Chondrocyte (in vitro differentiated cells): Measurements from ENCODE around the gene TRIM62. TPM values are rescaled to one million over a fixed set of nuclear protein-coding genes. Genes with fewer than 3 reads are reported as not detected.
A peak's percentile ranks its signal among the peaks of the same experiment; 100 is the strongest.

ENCODE experiments used
- DNase-seq: peaks from one replicate; pipeline ENCODE4 v3.0.0; 2021; ENCODE audit warnings: mixed read lengths, low spot score
- H3K27ac Mint-ChIP-seq: one replicate; pipeline ENCODE4 v1.8.0; 2021; ENCODE audit warnings: mild to moderate bottlenecking, moderate library complexity, mixed read lengths; ENCODE audit not compliant: unreplicated experiment
- H3K27me3 Mint-ChIP-seq: 2 replicates; pipeline ENCODE4 v1.8.0; 2021; ENCODE audit warnings: low read depth, mixed read lengths
- H3K36me3 Mint-ChIP-seq: 2 replicates; pipeline ENCODE4 v1.8.0; 2021; ENCODE audit warnings: low read depth, mixed read lengths
- H3K4me1 Mint-ChIP-seq: 2 replicates; pipeline ENCODE4 v1.8.0; 2021; ENCODE audit warnings: low read depth, mild to moderate bottlenecking, mixed read lengths
- H3K4me3 Mint-ChIP-seq: one replicate; pipeline ENCODE4 v1.8.0; 2021; ENCODE audit warnings: mild to moderate bottlenecking, moderate library complexity, mixed read lengths; ENCODE audit not compliant: unreplicated experiment
- H3K9me3 Mint-ChIP-seq: 2 replicates; pipeline ENCODE4 v1.8.0; 2021; ENCODE audit warnings: low read depth, mixed read lengths
- CTCF ChIP-seq: fragments of 200-600 bp; sonication (generic); IDR thresholded peaks from 2 replicates; pipeline ENCODE4 v1.5.0; 2021; ENCODE audit warnings: antibody characterized with exemption, mild to moderate bottlenecking, moderate library complexity
- total RNA-seq: library from RNA; stranded (reverse); gene quantifications from 3 replicates; pipeline ENCODE4 v1.2.1, GENCODE V29; 2021

The TRIM62 gene
- total RNA-seq, 1 donor from 2014 or later, result 17.3 TPM

DNA sequence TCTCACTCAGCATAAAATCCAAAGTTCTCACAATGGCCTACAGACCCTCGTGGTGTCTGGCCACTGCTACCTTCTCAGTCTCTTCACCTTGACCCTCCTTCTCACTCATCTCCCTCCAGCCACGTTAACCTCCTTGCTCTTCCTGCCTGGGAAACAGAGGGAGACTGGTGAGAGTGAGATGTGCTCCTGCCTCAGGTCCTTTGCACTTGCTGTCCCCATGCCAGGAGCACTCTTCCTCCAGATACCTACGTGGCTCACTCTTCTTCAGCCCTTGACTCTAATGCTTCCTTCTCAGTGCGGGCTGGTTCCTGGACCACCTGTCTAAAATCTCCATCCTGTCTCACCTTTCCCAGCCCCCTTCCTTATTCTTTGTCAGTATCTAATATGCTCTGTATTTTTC lies 24.7 kb downstream of the TRIM62 start:
- no peaks in the 10 kb centered on the region for H3K9me3 Mint-ChIP-seq
- no peaks in the 10 kb centered on the region for H3K27me3 Mint-ChIP-seq
- DNase-seq, result no peak
- no peak overlapping the region for H3K4me3 Mint-ChIP-seq
- peaks cover 65% of the 10 kb centered on the region for H3K4me1 Mint-ChIP-seq
- peaks cover 27% of the 10 kb centered on the region for H3K36me3 Mint-ChIP-seq
- no peak for TF ChIP-seq CTCF
- no peak overlapping the region for H3K27ac Mint-ChIP-seq

DNA sequence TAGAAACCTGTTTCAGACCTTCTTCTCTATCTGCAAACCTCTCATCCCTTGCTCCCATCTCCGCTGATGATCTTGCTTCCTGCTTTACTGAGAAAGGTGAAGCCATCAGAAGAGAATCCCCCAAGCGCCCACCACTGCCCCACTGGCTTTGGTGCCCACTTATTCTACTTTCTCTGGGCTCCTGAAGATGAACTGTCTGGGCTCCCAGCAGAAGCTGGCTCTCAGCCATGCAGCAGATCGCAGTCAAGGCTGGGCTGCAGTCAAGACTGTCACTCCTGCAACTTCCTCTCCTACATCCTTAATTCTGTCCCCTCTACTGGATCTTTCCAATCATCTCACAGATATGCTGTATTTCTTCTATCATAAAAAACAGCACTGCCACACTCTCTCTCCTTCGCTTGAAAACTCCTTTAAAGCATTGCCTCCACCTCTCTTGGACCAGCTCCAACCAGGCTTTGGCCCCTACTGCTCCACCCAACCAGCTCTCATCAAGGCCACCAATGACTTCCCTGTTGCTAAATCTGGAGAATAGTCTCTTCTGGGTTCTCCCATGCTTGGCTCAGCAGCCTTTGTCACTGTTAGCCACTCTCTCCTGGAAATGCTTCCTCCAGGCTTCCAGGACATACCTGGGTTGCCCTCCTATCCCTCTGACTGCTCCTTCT lies 25.8 kb downstream of the TRIM62 start:
- Mint-ChIP-seq H3K9me3 (no peaks in the 10 kb centered on the region), H3K4me3 (no peak overlapping the region), H3K4me1 (peaks cover 64% of the 10 kb centered on the region), H3K27me3 (no peaks in the 10 kb centered on the region), H3K36me3 (peaks cover 27% of the 10 kb centered on the region), H3K27ac (peak overlapping the region; percentile 39)
- no peak for DNase-seq
- no peak for TF ChIP-seq CTCF

- DNase-seq, result no peak
- Mint-ChIP-seq H3K9me3 (no peaks in the 10 kb centered on the region), H3K27me3 (no peaks in the 10 kb centered on the region), H3K27ac (peak overlapping the region; percentile 82), H3K4me1 (peaks cover 61% of the 10 kb centered on the region), H3K4me3 (no peak overlapping the region), H3K36me3 (peaks cover 27% of the 10 kb centered on the region)
- no peak for TF ChIP-seq CTCF
Observed at GRCh38 chr1:33153650-33154049, 28.2 kb downstream of the TRIM62 start.

GRCh38 chr1:33152685-33153432 lies 29.0 kb downstream of the TRIM62 start:
- peaks cover 26% of the 10 kb centered on the region for H3K36me3 Mint-ChIP-seq
- no peak for TF ChIP-seq CTCF
- peaks cover 61% of the 10 kb centered on the region for H3K4me1 Mint-ChIP-seq
- no peaks in the 10 kb centered on the region for H3K27me3 Mint-ChIP-seq
- no peak for DNase-seq
- peak overlapping the region; percentile 82 for H3K27ac Mint-ChIP-seq
- no peaks in the 10 kb centered on the region for H3K9me3 Mint-ChIP-seq
- H3K4me3 Mint-ChIP-seq, result no peak overlapping the region

GRCh38 chr1:33151116-33151515 lies 30.7 kb downstream of the TRIM62 start:
- H3K27me3 Mint-ChIP-seq, result no peaks in the 10 kb centered on the region
- TF ChIP-seq CTCF, result no peak
- no peak for DNase-seq
- H3K4me3 Mint-ChIP-seq, result no peak overlapping the region
- H3K4me1 Mint-ChIP-seq, result peaks cover 49% of the 10 kb centered on the region
- no peak overlapping the region for H3K27ac Mint-ChIP-seq
- peaks cover 24% of the 10 kb centered on the region for H3K36me3 Mint-ChIP-seq
- no peaks in the 10 kb centered on the region for H3K9me3 Mint-ChIP-seq
